ENCODE results near the gene KIFBP.
"Not testable (repeated sequence)": the region's sequence is repeated elsewhere in the genome, so short reads cannot be mapped to it uniquely, and the experiment has no call there.

Gene KIFBP

GRCh38 chr10:68988530-68989316, at the start of gene KIFBP:
Gene KIFBP (plus strand): TSS chr10:68988803. CDS start chr10:68988833, 30 bp downstream.
- peak; percentile 98 for DNase-seq (ENCODE audit: low spot score)

GRCh38 chr10:68938884-68939283, 49.7 kb upstream of the KIFBP start:
- no peak for DNase-seq (ENCODE audit: low spot score)

GRCh38 chr10:68940917-68941316, 47.7 kb upstream of the KIFBP start:
- not testable (repeated sequence) for DNase-seq (ENCODE audit: low spot score)

GRCh38 chr10:68950598-68950997, 38.0 kb upstream of the KIFBP start:
- no peak for DNase-seq (ENCODE audit: low spot score)

GRCh38 chr10:68954904-68955303, 33.7 kb upstream of the KIFBP start:
- DNase-seq (ENCODE audit: low spot score) = no peak

GRCh38 chr10:68955355-68955831, 33.2 kb upstream of the KIFBP start:
- DNase-seq (ENCODE audit: low spot score) = no peak

- peak; percentile 95 for DNase-seq (ENCODE audit: low spot score)
Observed at GRCh38 chr10:68955832-68956532, 32.6 kb upstream of the KIFBP start, which contains the start of gene DDX21. Gene DDX21 (plus strand): TSS chr10:68956170. CDS start chr10:68956226, 56 bp downstream.

GRCh38 chr10:68957284-68957615, 31.4 kb upstream of the KIFBP start:
- no peak for DNase-seq (ENCODE audit: low spot score)

- DNase-seq (ENCODE audit: low spot score) = no peak
Observed at GRCh38 chr10:68957654-68958053, 30.9 kb upstream of the KIFBP start.

- DNase-seq (ENCODE audit: low spot score) = no peak
Observed at GRCh38 chr10:68959695-68960527, 28.7 kb upstream of the KIFBP start.

GRCh38 chr10:68963151-68963550, 25.5 kb upstream of the KIFBP start:
- no peak for DNase-seq (ENCODE audit: low spot score)

GRCh38 chr10:68973975-68974374, 14.6 kb upstream of the KIFBP start:
- no peak for DNase-seq (ENCODE audit: low spot score)

- DNase-seq (ENCODE audit: low spot score) = not testable (repeated sequence)
Observed at GRCh38 chr10:68975936-68976473, 12.6 kb upstream of the KIFBP start.

GRCh38 chr10:68979738-68980137, 8.9 kb upstream of the KIFBP start:
- not testable (repeated sequence) for DNase-seq (ENCODE audit: low spot score)

- peak; percentile 25 for DNase-seq (ENCODE audit: low spot score)
Observed at GRCh38 chr10:68981074-68981473, 7.5 kb upstream of the KIFBP start.

- no peak for DNase-seq (ENCODE audit: low spot score)
Observed at GRCh38 chr10:68982389-68982788, 6.2 kb upstream of the KIFBP start.

GRCh38 chr10:68987611-68988010, 992 bp upstream of the KIFBP start:
- no peak for DNase-seq (ENCODE audit: low spot score)

GRCh38 chr10:68989317-68989990, 851 bp downstream of the KIFBP start:
- no peak for DNase-seq (ENCODE audit: low spot score)

- DNase-seq (ENCODE audit: low spot score) = peak; percentile 55
Observed at GRCh38 chr10:68992636-68993440, 4.2 kb downstream of the KIFBP start.

GRCh38 chr10:68997211-68997610, 8.6 kb downstream of the KIFBP start:
- DNase-seq (ENCODE audit: low spot score) = no peak

- DNase-seq (ENCODE audit: low spot score) = peak; percentile 51
Observed at GRCh38 chr10:69004821-69005220, 16.2 kb downstream of the KIFBP start.
